ENCODE data around the gene CPD.
"Not testable (repeated sequence)": the region's sequence is repeated elsewhere in the genome, so short reads cannot be mapped to it uniquely, and the experiment has no call there.

Gene CPD

DNA sequence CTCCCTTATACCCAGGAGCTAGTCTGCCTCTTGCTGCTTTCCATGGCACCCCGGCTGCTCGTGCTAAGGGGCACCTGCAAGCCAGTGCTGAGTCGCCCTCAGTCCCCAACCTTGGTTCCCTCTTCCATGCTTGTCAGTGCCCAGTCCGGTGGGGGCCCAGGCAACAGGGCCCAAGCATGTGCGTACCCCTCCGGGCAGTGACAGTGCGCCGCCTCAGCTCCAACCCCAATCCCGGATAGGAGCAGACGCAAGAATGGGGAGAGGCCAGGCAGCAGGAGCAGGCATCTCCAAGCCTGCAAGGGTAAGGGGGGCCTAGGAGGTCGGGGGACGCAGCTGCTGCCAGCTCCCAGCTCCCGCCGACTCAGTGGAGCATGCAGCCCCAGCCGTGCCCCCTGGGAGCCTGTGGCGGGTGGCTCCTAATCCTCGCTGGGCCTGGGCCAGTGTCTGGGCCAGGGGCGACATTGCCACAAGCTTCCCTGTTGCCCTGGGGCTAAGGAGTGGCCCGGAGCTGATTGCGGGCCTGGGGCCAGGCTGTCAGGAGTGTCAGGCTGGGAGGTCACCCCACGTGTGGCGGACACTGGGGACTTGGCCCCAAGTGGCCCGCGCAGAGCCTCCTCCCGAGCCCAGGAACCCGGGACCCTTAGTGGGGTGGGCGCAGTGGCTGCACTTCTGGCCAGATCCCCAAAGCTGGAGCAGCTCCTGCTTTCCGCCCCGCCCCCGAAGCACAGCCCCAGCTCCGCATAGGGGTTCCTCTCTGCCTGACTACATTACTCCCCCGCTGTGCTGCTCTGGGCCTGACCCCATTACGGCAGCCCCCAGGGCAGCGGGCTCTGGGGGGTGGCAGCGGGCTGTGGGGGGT, 9.8 kb downstream of the CPD start:
- no peak for DNase-seq (ENCODE audit: low read depth)

DNA sequence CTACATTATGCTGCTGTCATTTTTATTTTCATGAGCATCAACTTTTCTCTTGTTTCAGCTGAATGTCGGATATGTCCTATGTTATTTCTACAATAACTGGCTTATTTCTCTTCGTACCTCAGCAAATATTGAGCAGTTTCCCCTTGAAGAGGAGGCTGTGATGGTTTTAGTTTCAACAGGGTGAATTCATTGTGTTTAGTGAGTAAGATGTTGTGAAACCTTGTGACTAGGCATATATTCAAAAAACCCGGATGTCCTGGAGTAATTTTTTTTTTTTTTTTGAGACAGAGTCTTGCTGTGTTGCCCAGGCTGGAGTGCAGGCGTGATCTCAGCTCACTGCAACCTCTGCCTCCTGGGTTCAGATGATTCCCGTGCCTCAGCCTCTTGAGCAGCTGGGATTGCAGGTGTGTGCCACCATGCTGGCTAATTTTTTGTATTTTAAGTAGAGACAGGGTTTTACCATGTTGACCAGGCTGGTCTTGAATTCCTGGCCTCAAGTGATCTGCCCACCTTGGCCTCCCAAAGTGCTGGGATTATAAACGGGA, 11.1 kb downstream of the CPD start:
- DNase-seq (ENCODE audit: low read depth) = no peak

GRCh38 chr17:30391534-30391933, 12.8 kb downstream of the CPD start:
- DNase-seq (ENCODE audit: low read depth) = no peak

DNA sequence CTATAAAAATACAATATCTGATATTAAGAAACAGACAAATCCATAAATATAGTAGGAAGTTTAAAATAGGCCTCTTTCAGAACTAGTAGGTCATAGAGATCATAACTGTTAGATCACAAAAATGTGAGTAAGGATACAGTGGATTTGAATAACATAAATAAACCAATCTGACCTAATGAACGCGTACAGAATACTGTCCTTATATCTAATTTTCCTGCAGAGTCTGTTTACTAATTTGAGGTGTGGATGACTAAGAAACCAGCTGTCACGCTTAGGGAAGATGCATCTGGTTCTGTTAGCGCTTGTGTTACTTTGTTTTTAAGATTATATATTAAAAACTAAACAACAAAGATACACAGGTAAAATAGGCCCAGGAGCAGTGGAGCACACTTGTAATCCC, 14.8 kb downstream of the CPD start:
- no peak for DNase-seq (ENCODE audit: low read depth)

DNA sequence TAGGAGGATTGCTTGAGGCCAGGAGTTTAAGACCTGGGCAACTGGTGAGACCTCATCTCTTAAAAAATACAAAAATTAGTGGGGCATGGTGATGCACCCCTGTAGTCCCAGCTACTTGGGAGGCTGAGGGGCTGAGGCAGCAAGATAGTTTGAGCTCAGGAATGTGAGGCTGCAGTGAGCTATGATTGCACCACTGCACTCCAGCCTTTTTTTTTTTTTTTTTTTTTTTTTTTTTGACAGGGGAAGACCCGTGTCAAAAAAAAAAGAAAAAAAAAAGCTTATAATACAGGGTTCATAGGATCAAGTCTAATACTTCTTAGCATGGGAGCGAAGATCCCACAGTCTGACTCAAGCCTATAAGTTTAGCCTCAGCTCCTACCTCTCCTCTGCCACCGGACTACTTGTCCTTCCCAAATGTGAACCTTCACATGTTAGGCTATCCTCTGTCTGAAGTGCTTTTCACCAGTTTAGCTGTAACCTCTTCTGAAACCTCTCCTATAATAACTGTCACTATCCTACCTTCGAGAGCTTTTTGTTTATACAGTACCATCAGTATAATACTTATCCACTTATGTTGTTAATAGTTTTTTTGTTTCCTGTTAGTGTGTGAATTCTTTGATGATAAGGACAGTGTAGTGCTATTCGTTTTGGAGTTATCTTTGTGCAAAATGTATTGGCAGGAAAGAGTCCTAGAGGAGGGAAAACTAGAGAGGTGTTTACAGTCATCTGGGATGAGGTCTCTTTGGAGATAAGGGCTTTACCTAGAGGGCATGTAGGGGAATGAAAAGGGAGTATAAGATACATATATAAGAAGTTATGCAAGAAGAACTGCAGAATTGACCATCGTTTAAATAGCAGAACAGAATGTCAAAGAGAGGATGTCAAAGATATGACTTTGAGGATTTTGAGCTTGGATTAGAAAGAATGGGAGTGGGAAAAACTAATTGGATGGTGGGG, 15.5 kb downstream of the CPD start:
- DNase-seq (ENCODE audit: low read depth) = no peak

GRCh38 chr17:30395398-30396022, 16.8 kb downstream of the CPD start:
- DNase-seq (ENCODE audit: low read depth) = no peak

GRCh38 chr17:30396129-30396528, 17.4 kb downstream of the CPD start:
- no peak for DNase-seq (ENCODE audit: low read depth)

DNA sequence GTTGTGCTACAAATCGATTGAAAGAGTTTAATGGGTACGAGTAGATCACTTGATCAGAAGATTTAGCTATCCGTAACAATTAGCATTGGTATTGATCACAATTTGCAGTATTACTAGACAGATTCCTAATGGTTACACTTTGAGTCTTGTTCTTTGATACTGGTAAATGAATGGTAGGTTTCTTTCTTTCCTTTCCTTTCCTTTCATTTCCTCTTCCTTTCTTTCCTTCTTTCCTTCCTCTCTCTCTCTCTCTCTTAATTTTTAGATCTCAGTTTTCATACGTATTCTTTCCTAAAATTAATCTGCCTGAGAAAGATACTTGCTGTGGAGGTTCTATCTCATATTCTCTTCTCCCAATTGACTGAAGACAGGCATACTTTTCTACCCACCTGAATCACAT, 17.9 kb downstream of the CPD start:
- no peak for DNase-seq (ENCODE audit: low read depth)

DNA sequence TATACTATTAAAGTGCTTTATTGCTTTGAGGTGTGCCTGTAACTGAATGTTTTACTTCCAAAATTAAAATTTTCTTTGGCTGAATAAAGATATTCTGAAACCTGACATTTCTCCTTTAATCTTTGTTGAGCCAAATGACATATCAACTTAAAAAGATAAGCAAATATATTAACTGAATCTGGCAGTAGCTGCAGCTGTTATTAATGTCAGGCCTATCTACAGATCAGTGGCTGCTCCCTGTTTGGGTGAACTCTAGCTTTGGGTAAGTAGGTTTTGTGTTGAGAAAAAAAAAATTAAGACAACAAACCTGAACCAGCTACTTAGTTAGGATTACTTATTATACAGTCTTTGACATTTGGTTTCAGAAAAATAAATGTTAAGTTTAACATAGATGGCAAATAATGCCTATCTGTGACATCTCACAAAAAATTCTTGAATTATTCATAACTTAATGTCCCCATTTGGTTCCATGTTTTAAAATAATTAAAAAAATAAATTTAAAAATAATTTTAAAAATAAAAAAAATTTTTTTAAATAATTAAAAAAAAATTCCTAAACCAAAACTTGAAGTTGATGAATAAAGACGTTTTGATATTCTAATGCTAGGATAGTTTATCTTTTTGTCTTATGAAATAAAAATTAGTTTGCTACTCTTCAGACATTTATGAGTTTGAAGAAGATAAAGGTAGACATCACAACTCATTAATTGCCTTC, 19.8 kb downstream of the CPD start:
- no peak for DNase-seq (ENCODE audit: low read depth)

GRCh38 chr17:30401097-30401496, 22.4 kb downstream of the CPD start:
- no peak for DNase-seq (ENCODE audit: low read depth)

DNA sequence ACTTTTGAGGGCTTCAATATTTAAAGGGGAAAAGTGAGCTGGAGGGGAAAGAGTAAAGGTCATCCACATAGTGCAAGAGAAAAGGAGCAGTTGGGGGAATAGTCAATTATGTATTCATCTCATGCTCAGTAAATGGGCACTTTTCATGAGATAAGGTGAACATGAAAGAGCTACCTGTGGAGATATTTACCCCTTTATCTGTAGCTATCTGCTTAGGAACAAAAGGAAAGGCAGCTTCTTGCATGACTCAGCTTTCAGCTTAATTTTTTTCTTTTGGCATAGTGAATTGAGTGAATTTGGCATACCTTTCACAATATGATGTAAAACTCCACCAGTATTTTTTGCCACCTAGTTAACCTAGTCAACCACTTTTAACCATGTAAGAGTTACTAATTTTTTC, 26.4 kb downstream of the CPD start:
- no peak for DNase-seq (ENCODE audit: low read depth)

- DNase-seq (ENCODE audit: low read depth) = not testable (repeated sequence)
Measured at GRCh38 chr17:30410627-30411026, 31.9 kb downstream of the CPD start.

- not testable (repeated sequence) for DNase-seq (ENCODE audit: low read depth)
Measured at GRCh38 chr17:30412008-30412496, 33.3 kb downstream of the CPD start.

- DNase-seq (ENCODE audit: low read depth) = no peak
Measured at GRCh38 chr17:30413109-30413508, 34.4 kb downstream of the CPD start.

GRCh38 chr17:30414486-30414885, 35.8 kb downstream of the CPD start:
- no peak for DNase-seq (ENCODE audit: low read depth)

DNA sequence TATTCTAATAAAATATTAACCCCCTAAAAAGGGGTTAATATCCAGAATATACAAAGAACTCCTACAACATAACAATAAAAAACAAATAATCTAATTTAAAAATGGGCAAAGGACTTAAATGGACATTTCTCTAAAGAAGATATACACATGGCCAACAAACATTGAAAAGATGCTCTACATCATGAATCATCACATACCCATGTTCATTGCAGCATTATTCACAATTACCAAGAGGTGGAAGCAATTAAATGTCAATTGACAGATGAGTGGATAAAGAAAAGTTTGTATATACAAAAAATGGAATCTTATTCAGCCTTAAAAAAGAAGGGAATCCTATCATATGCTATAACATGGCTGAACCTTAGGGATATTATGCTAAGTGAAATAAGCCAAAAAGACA, 36.8 kb downstream of the CPD start:
- DNase-seq (ENCODE audit: low read depth) = no peak

DNA sequence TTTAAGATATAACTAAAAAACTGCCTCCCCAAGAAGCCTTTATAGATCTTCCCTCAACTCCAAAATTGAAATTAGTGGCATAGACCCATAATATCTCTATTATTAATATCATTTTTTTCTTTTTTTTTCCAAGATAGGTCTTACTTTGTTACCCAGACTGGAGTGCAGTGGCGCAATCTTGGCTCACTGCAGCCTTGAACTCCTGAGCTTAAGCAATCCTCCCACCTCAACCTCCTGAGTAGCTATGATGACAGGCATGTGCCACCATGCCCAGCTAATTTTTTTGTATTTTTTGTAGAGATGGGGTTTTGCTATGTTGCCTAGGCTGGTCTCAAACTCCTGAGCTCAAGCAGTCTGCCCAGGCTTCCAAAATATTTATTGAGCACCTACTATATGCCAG, 39.3 kb downstream of the CPD start:
- not testable (repeated sequence) for DNase-seq (ENCODE audit: low read depth)

DNA sequence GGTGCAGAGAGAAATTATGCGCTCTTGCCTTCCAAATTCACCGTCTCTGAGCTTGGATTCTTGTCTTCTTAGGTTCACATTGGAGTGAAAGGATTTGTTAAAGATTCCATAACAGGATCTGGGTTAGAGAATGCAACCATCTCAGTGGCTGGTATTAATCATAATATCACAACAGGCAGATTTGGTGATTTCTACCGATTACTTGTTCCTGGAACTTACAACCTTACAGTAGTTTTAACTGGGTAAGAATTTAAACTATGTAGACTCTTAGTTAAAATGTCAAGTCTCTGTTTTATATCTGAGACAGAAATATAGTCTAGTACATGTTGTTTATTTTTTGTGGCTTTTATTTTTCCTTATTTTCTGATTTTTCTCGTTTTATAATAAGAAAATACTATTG, 42.9 kb downstream of the CPD start:
- no peak for DNase-seq (ENCODE audit: low read depth)

GRCh38 chr17:30422171-30422570, 43.4 kb downstream of the CPD start:
- DNase-seq (ENCODE audit: low read depth) = no peak

DNA sequence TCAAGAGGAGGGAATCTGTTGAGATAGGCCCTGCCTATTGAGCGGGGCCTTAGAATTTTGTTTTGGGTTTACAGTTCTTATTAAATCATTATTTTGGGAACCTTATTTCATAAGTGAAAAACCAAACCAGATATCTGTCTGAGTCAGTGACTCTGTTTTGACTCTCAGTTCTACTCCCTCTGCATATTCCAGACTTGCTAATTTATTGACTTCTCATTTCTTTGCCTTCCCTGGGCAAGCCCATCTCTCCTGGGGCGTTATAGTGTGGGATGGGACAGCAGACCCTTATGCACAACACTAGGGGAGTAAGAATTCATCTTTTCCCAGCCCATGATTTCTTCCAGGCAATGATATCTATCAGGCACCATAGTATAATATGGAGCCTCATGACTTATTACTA, 45.7 kb downstream of the CPD start:
- no peak for DNase-seq (ENCODE audit: low read depth)

DNA sequence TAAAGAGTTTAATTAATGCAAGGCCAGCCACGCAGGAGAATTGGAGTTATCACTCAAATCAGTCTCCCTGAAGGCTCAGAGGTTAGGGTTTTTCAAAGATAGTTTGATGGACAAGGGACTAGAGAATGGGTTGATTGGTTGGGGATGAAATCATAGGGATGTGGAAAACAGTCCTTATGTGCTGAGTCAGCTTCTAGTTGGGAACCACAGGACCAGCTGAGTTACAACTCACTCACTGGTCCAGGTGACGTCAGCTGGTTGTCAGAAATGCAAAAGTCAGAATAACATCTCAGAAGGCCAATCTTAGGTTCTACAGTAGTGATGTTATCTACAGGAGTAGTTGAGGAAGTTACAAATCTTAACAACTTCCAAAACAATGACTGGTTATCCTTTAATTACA, 47.6 kb downstream of the CPD start:
- no peak for DNase-seq (ENCODE audit: low read depth)
